Measurements from ENCODE around the gene ZNF500. TPM values are rescaled to one million over a fixed set of nuclear protein-coding genes. Genes with fewer than 3 reads are reported as not detected.

ZNF500 gene
- total RNA-seq, 4 donors from 2014 or later = 8.9 to 18.6 (median 10.9) TPM

DNA sequence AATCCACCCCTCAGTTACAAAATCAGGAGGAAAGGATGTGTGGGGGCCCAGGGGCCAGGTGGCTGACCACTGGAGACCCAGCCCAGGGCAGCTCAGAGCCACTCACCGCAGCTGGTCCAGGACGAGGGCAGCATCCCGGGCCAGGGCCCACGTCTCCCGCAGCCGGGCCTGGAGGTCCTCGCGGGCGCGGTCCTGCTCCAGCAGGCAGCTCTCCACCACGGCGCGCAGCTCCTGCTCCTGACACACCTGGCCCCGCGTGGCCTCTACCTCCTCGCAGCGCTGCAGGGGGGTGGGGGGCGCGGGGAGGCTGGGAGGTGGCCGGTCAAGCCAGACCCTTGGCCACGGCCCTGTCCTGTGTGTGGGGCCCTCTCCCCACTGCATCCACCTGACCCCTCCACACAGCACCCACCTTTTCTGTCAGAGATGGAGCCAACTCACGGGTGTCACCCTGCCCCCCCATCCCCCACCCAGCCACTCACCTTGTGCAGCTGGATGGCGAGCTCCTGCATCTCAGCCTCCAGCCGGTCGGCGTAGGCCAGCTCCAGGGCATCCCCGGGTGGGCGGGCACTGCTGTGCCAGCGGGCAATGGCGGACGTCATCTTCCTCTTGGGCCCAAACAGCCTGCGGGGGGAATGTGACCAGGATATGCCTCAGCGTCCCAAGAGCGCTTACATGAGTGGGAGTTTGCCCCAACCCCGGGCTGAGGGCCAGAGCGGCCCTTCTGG, 68.5 kb downstream of the ZNF500 start:
- TF ChIP-seq, protein P1, sequence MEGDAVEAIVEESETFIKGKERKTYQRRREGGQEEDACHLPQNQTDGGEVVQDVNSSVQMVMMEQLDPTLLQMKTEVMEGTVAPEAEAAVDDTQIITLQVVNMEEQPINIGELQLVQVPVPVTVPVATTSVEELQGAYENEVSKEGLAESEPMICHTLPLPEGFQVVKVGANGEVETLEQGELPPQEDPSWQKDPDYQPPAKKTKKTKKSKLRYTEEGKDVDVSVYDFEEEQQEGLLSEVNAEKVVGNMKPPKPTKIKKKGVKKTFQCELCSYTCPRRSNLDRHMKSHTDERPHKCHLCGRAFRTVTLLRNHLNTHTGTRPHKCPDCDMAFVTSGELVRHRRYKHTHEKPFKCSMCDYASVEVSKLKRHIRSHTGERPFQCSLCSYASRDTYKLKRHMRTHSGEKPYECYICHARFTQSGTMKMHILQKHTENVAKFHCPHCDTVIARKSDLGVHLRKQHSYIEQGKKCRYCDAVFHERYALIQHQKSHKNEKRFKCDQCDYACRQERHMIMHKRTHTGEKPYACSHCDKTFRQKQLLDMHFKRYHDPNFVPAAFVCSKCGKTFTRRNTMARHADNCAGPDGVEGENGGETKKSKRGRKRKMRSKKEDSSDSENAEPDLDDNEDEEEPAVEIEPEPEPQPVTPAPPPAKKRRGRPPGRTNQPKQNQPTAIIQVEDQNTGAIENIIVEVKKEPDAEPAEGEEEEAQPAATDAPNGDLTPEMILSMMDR (IDR thresholded peaks at IDR 0.05) = no peak
- DNase-seq (ENCODE audit: low spot score) (no peak), ATAC-seq (ENCODE audit: low FRiP score) (no peak)

Small RNA genes within 50 kb of the gene (small RNA-seq; reads per million reads assigned to genes)
- not detected for gene RF00017

Other genes with a start within 250 kb of the ZNF500 start
- 10 to 100 TPM; 12.7 to 18.8 (median 14.2) TPM for gene CDIP1, start 228.4 kb downstream of the ZNF500 start, total RNA-seq
- under 1 TPM in 2 of 4 donors, not detected in 2; 0.19 to 0.36 TPM for gene C16orf96, start 210.8 kb downstream of the ZNF500 start, total RNA-seq
- 10 to 100 TPM in 1 of 4 donors, 1 to 10 TPM in 3; 5.5 to 16.3 (median 6.7) TPM for gene UBALD1, start 152.3 kb downstream of the ZNF500 start, total RNA-seq
- gene MGRN1, start 142.3 kb downstream of the ZNF500 start, total RNA-seq = 10 to 100 TPM; 26.4 to 51.8 (median 31.4) TPM
- gene NUDT16L1, start 73.6 kb downstream of the ZNF500 start, total RNA-seq = 10 to 100 TPM; 12.4 to 26.8 (median 20.9) TPM
- gene ANKS3, start 32.9 kb downstream of the ZNF500 start, total RNA-seq = 10 to 100 TPM; 12.6 to 24.1 (median 17.2) TPM
- 1 to 10 TPM in 2 of 4 donors, under 1 TPM in 2; 0.31 to 1.1 (median 0.87) TPM for gene DNAAF8, start 32.6 kb downstream of the ZNF500 start, total RNA-seq
- gene SEPTIN12, start 21.2 kb upstream of the ZNF500 start, total RNA-seq = not detected
- not detected for gene SMIM22, start 28.2 kb upstream of the ZNF500 start, total RNA-seq
- 1 to 10 TPM; 5.5 to 9.3 (median 8.0) TPM for gene ROGDI, start 35.5 kb upstream of the ZNF500 start, total RNA-seq
- 10 to 100 TPM; 44.4 to 56.0 (median 52.0) TPM for gene GLYR1, start 80.1 kb upstream of the ZNF500 start, total RNA-seq
- 10 to 100 TPM; 32.8 to 67.5 (median 41.1) TPM for gene UBN1, start 80.3 kb upstream of the ZNF500 start, total RNA-seq
- 10 to 100 TPM; 31.3 to 97.6 (median 59.5) TPM for gene PPL, start 170.0 kb upstream of the ZNF500 start, total RNA-seq
- 1 to 10 TPM in 1 of 4 donors, under 1 TPM in 3; 0.12 to 1.3 (median 0.45) TPM for gene SEC14L5, start 191.2 kb upstream of the ZNF500 start, total RNA-seq